BE2C (cell line): ENCODE results near the gene DLG2.
"Not testable (repeated sequence)": the region's sequence is repeated elsewhere in the genome, so short reads cannot be mapped to it uniquely, and the experiment has no call there.

Experiments
- DNase-seq: peaks from one replicate; pipeline ENCODE4 v3.0.0-alpha.2; 2020
- H3K27me3 ChIP-seq: fragments of 250-450 bp; sonication (Bioruptor Pico); 2 replicates; pipeline ENCODE4 v1.5.1; 2020; ENCODE audit warnings: mild to moderate bottlenecking
- H3K36me3 ChIP-seq: fragments of 250-450 bp; sonication (Bioruptor Pico); 2 replicates; pipeline ENCODE4 v1.5.1; 2020; ENCODE audit warnings: mild to moderate bottlenecking
- H3K4me1 ChIP-seq: fragments of 250-450 bp; sonication (Bioruptor Pico); 2 replicates; pipeline ENCODE4 v1.5.1; 2020
- H3K4me3 ChIP-seq: 2 replicates; pipeline ENCODE4 v1.5.1; 2011; ENCODE audit warnings: low read depth, low read length
- H3K9me3 ChIP-seq: fragments of 250-450 bp; sonication (Bioruptor Pico); 2 replicates; pipeline ENCODE4 v1.5.1; 2020
- CTCF ChIP-seq: IDR thresholded peaks from 2 replicates; pipeline ENCODE4 v1.5.1; 2012; ENCODE audit warnings: mild to moderate bottlenecking, low read depth, low read length

DLG2 gene

GRCh38 chr11:85626496-85626895 is 648 bp downstream of the DLG2 start:
- Histone ChIP-seq H3K4me1 (no peaks in the 10 kb centered on the region), H3K9me3 (no peaks in the 10 kb centered on the region), H3K27me3 (peaks cover 3% of the 10 kb centered on the region), H3K36me3 (no peaks in the 10 kb centered on the region), H3K4me3 (no peak overlapping the region)
- no peak for DNase-seq
- no peak for TF ChIP-seq CTCF

GRCh38 chr11:85620256-85620655 is 6.9 kb downstream of the DLG2 start:
- Histone ChIP-seq H3K36me3 (no peaks in the 10 kb centered on the region), H3K4me1 (no peaks in the 10 kb centered on the region), H3K27me3 (peaks cover 22% of the 10 kb centered on the region), H3K4me3 (no peak overlapping the region), H3K9me3 (no peaks in the 10 kb centered on the region)
- TF ChIP-seq CTCF, result no peak
- DNase-seq, result no peak

GRCh38 chr11:85619499-85619898 is 7.6 kb downstream of the DLG2 start:
- no peaks in the 10 kb centered on the region for H3K36me3 ChIP-seq
- TF ChIP-seq CTCF, result no peak
- no peaks in the 10 kb centered on the region for H3K4me1 ChIP-seq
- H3K4me3 ChIP-seq, result no peak overlapping the region
- no peak for DNase-seq
- H3K9me3 ChIP-seq, result no peaks in the 10 kb centered on the region
- peaks cover 22% of the 10 kb centered on the region for H3K27me3 ChIP-seq

- not testable (repeated sequence) for H3K4me1 ChIP-seq
Observed at GRCh38 chr11:85611643-85612042, 15.5 kb downstream of the DLG2 start.

GRCh38 chr11:85609286-85609685 is 17.9 kb downstream of the DLG2 start:
- not testable (repeated sequence) for H3K27me3 ChIP-seq, H3K4me1 ChIP-seq, H3K36me3 ChIP-seq, DNase-seq, H3K4me3 ChIP-seq, H3K9me3 ChIP-seq

More at GRCh38 chr11:85611643-85612042, 15.5 kb downstream of the DLG2 start:
- not testable (repeated sequence) for H3K36me3 ChIP-seq, H3K4me3 ChIP-seq, DNase-seq, H3K9me3 ChIP-seq
- peaks cover 10% of the 10 kb centered on the region for H3K27me3 ChIP-seq

- H3K4me3 ChIP-seq, H3K27me3 ChIP-seq, H3K9me3 ChIP-seq, H3K36me3 ChIP-seq, H3K4me1 ChIP-seq, DNase-seq: not testable (repeated sequence)
Observed at GRCh38 chr11:85608621-85609020, 18.5 kb downstream of the DLG2 start.

GRCh38 chr11:85606237-85606636 is 20.9 kb downstream of the DLG2 start:
- not testable (repeated sequence) for H3K36me3 ChIP-seq, DNase-seq, H3K4me3 ChIP-seq, H3K9me3 ChIP-seq, H3K27me3 ChIP-seq, H3K4me1 ChIP-seq

GRCh38 chr11:85603220-85603619 is 23.9 kb downstream of the DLG2 start:
- Histone ChIP-seq H3K4me1 (no peaks in the 10 kb centered on the region), H3K27me3 (peaks cover 4% of the 10 kb centered on the region), H3K4me3 (no peak overlapping the region), H3K9me3 (no peaks in the 10 kb centered on the region), H3K36me3 (no peaks in the 10 kb centered on the region)
- DNase-seq, result no peak
- no peak for TF ChIP-seq CTCF
